Left ventricle myocardium inferior (tissue), 1 donor: ENCODE measurements around the gene MYCBPAP. TPM values are rescaled to one million over a fixed set of nuclear protein-coding genes. Genes with fewer than 3 reads are reported as not detected.

ENCODE experiments used
- DNase-seq: peaks from one replicate; pipeline ENCODE4 v3.0.0-alpha.2; 2020
- H3K27ac ChIP-seq: fragments of 200-600 bp; replicated peaks from 2 replicates; pipeline ENCODE4 v1.8.0; 2021
- H3K27me3 ChIP-seq: fragments of 200-600 bp; 2 replicates; pipeline ENCODE4 v1.8.0; 2021; ENCODE audit warnings: low read depth
- H3K36me3 ChIP-seq: fragments of 200-600 bp; 2 replicates; pipeline ENCODE4 v1.8.0; 2021
- H3K4me1 ChIP-seq: fragments of 200-600 bp; 2 replicates; pipeline ENCODE4 v1.8.0; 2021
- H3K4me3 ChIP-seq: fragments of 200-600 bp; 2 replicates; pipeline ENCODE4 v1.8.0; 2021; ENCODE audit warnings: mild to moderate bottlenecking, moderate library complexity
- H3K9me3 ChIP-seq: fragments of 200-600 bp; replicated peaks from 2 replicates; pipeline ENCODE4 v1.8.0; 2021
- CTCF ChIP-seq: fragments of 200-600 bp; IDR thresholded peaks from 2 replicates; pipeline ENCODE4 v1.8.0; 2021; ENCODE audit warnings: antibody characterized with exemption, mild to moderate bottlenecking, borderline replicate concordance
- intact Hi-C: fragments of 100-400 bp; cut with micrococcal nuclease; formaldehyde crosslinking; loops from one replicate; pipeline ENCODE4 v1.11.0; 2022
- total RNA-seq: library from RNA; stranded (reverse); fragmentation: NEBNext Ultra II Directional; extraction: Animal tissue kit (Norgen Biotek cat#: 25700); gene quantifications from one replicate; pipeline ENCODE4 v1.2.1, GENCODE V29; 2021
- donor health status: DM: no; HTN: yes; CAD: no; lungs with severe emphysema.

Gene MYCBPAP
- total RNA-seq, 1 donor from 2014 or later, result 0.82 TPM

DNA sequence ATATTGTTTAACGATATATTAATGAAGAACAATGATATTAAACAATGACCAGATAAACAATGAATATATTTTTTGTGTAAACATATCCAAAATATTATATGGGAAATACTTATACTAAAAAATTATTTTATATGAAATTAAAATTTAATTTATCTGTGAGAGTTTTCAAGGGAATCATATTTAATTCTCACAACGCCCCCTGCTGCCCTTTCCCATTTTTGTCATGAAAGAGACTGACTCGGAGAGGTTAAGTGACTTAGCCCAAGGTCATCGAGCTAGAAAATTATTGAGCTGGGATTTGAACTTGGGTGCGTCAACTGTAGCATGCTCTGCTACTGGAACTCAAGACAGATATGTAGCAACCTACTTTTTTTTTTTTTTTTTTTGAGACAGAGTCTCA is 7.2 kb upstream of the MYCBPAP start:
- Histone ChIP-seq H3K27me3 (no peaks in the 10 kb centered on the region), H3K4me1 (no peaks in the 10 kb centered on the region), H3K36me3 (no peaks in the 10 kb centered on the region), H3K9me3 (no peaks in the 10 kb centered on the region), H3K27ac (no peak overlapping the region), H3K4me3 (no peak overlapping the region)
- intact Hi-C loops, result no loop called here
- no peak for DNase-seq
- TF ChIP-seq CTCF, result peak; percentile 43

GRCh38 chr17:50502301-50502990 is 5.8 kb upstream of the MYCBPAP start:
- no peak for TF ChIP-seq CTCF
- H3K4me1 ChIP-seq, result no peaks in the 10 kb centered on the region
- H3K4me3 ChIP-seq, result no peak overlapping the region
- H3K27me3 ChIP-seq, result no peaks in the 10 kb centered on the region
- intact Hi-C loops, result no loop called here
- no peak for DNase-seq
- H3K27ac ChIP-seq, result no peak overlapping the region
- no peaks in the 10 kb centered on the region for H3K9me3 ChIP-seq
- no peaks in the 10 kb centered on the region for H3K36me3 ChIP-seq

- H3K36me3 ChIP-seq, result no peaks in the 10 kb centered on the region
- H3K4me3 ChIP-seq, result no peak overlapping the region
- peaks cover 19% of the 10 kb centered on the region for H3K4me1 ChIP-seq
- no peaks in the 10 kb centered on the region for H3K9me3 ChIP-seq
- TF ChIP-seq CTCF, result no peak
- H3K27me3 ChIP-seq, result no peaks in the 10 kb centered on the region
- intact Hi-C loops, result no loop called here
- H3K27ac ChIP-seq, result no peak overlapping the region
- no peak for DNase-seq
Observed at GRCh38 chr17:50505591-50506130, 2.6 kb upstream of the MYCBPAP start.

GRCh38 chr17:50506298-50506697 is 1.9 kb upstream of the MYCBPAP start:
- Histone ChIP-seq H3K4me1 (peaks cover 25% of the 10 kb centered on the region), H3K9me3 (no peaks in the 10 kb centered on the region), H3K4me3 (no peak overlapping the region), H3K27me3 (no peaks in the 10 kb centered on the region), H3K27ac (no peak overlapping the region), H3K36me3 (no peaks in the 10 kb centered on the region)
- intact Hi-C loops, result no loop called here
- TF ChIP-seq CTCF, result no peak
- no peak for DNase-seq

DNA sequence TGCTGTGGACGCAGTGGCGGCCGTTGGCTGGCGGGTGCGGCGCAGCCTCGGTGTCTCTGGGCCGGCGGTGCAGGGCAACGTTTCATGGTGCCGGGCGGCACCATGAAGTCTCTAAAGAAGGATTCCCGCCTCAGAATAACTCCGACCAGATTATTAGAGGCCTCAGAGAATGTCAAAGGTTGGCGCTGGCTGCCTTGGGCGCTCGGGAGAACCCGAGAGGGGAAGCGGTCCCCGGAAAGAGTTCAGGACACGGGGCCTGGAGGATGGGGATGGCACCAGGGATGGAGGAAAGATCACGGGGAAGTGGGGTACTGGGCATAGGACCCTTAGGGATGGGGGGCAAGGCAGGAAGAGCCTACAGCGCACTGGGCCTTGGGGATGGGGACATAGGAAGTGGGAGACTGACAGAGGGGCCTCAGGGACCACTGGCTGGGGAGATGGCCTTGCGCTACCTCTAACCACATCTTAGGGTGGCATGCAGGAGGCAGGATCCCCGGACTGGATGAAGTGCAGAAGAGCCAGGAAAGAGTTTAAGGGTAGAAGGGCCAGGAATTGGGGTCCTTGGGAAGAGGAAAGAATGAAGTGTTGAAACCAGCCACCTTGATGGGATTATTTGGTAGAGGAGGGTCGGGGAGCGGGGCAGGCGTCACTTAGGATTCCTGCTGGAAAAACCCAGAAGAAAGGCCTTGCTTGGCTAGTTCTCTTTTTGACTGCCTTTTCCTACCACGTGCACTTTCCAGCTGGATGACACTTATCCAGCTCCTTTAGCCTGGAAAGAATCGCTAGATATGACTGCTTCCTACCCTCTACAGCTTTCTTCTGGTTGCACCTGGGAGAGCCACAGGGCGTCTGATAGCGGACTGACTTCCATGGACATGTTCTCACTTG is 578 bp downstream of the MYCBPAP start:
- Histone ChIP-seq H3K36me3 (no peaks in the 10 kb centered on the region), H3K9me3 (no peaks in the 10 kb centered on the region), H3K4me1 (peaks cover 29% of the 10 kb centered on the region), H3K27me3 (no peaks in the 10 kb centered on the region), H3K27ac (peak overlapping the region; percentile 78), H3K4me3 (peak overlapping the region; percentile 76)
- no peak for TF ChIP-seq CTCF
- intact Hi-C loops, result no loop called here
- DNase-seq, result no peak
